ENCODE measurements around the gene HS3ST4. TPM values are rescaled to one million over a fixed set of nuclear protein-coding genes. Genes with fewer than 3 reads are reported as not detected.

Gene HS3ST4
- total and polyA plus RNA-seq, 2 experiments from 2014 or later: 0.44 to 2.1 TPM

DNA sequence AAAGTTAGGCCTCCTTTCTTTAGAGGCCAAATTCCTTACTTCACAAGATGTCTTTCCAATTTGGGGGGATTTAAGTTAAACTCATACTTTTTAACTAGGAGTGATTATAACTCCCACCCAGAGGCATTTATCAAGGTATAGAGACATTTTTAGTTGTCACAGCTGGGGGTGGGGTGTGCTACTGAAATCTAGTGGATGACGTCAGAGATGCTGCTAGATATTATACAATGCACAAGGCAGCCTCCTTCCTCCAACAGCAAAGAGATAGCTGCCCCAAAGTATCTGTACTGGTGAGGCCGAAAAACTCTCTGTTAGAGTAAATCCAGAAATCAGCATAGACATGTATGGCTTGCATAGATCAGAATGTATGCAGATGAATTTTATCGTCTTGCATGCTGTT lies 324.0 kb downstream of the HS3ST4 start (continued):
- TF ChIP-seq STAT1 (IDR thresholded peaks at IDR 0.05; ENCODE audit: unreplicated experiment): no peak
- TF ChIP-seq JUNB (IDR thresholded peaks at IDR 0.05; ENCODE audit: unreplicated experiment): no peak

DNA sequence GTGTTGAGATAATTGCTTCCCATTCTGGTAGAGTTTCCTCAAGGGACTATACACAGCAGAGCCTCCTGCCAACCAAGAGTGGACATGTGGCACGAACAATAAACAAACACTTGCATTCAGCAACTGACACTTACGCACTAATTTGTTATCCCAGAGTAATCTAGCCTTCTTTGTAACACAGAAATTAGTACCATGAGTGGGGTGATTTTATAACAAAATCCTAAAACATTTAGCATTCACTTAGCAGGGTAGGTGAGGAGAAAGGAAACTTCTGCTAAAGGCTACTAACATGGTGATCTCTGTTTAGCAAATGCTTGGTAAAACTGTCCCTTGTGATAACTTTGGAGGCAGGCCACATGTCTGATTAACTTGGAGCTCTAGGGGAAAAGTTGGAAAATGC lies 325.2 kb downstream of the HS3ST4 start:
- no peak overlapping the region for H3K4me3 ChIP-seq
- peaks cover 5% of the 10 kb centered on the region; the same call in 1 of the 2 replicates for H3K4me1 ChIP-seq (ENCODE audit: insufficient read depth)
- H3K9me2 ChIP-seq (ENCODE audit: insufficient read depth): no peaks in the 10 kb centered on the region
- Mint-ChIP-seq H3K4me3 (no peak overlapping the region), H3K27me3 (ENCODE audit: insufficient read depth, low read depth, poor library complexity) (peaks cover 2% of the 10 kb centered on the region), H3K4me1 (peaks cover 11% of the 10 kb centered on the region), H3K27ac (no peak overlapping the region), H3K36me3 (ENCODE audit: low read depth) (peaks cover 28% of the 10 kb centered on the region), H3K9me3 (peaks cover 83% of the 10 kb centered on the region)
- H3K27me3 ChIP-seq (ENCODE audit: insufficient read depth): no peaks in the 10 kb centered on the region
- no peak overlapping the region for H3K27ac ChIP-seq (ENCODE audit: low read depth)
- H2AFZ ChIP-seq: no peak overlapping the region
- H3K4me2 ChIP-seq: no peak overlapping the region
- TF ChIP-seq, protein P1, sequence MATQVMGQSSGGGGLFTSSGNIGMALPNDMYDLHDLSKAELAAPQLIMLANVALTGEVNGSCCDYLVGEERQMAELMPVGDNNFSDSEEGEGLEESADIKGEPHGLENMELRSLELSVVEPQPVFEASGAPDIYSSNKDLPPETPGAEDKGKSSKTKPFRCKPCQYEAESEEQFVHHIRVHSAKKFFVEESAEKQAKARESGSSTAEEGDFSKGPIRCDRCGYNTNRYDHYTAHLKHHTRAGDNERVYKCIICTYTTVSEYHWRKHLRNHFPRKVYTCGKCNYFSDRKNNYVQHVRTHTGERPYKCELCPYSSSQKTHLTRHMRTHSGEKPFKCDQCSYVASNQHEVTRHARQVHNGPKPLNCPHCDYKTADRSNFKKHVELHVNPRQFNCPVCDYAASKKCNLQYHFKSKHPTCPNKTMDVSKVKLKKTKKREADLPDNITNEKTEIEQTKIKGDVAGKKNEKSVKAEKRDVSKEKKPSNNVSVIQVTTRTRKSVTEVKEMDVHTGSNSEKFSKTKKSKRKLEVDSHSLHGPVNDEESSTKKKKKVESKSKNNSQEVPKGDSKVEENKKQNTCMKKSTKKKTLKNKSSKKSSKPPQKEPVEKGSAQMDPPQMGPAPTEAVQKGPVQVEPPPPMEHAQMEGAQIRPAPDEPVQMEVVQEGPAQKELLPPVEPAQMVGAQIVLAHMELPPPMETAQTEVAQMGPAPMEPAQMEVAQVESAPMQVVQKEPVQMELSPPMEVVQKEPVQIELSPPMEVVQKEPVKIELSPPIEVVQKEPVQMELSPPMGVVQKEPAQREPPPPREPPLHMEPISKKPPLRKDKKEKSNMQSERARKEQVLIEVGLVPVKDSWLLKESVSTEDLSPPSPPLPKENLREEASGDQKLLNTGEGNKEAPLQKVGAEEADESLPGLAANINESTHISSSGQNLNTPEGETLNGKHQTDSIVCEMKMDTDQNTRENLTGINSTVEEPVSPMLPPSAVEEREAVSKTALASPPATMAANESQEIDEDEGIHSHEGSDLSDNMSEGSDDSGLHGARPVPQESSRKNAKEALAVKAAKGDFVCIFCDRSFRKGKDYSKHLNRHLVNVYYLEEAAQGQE (IDR thresholded peaks at IDR 0.05; ENCODE audit: unreplicated experiment): no peak
- TF ChIP-seq JUNB (IDR thresholded peaks at IDR 0.05; ENCODE audit: unreplicated experiment): no peak
- TF ChIP-seq, protein P2, sequence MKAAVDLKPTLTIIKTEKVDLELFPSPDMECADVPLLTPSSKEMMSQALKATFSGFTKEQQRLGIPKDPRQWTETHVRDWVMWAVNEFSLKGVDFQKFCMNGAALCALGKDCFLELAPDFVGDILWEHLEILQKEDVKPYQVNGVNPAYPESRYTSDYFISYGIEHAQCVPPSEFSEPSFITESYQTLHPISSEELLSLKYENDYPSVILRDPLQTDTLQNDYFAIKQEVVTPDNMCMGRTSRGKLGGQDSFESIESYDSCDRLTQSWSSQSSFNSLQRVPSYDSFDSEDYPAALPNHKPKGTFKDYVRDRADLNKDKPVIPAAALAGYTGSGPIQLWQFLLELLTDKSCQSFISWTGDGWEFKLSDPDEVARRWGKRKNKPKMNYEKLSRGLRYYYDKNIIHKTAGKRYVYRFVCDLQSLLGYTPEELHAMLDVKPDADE (IDR thresholded peaks at IDR 0.05): no peak
- no peak for TF ChIP-seq ZNF331 (CRISPR knock-in tag; IDR thresholded peaks at IDR 0.05; ENCODE audit: low read depth)
- no peak for TF ChIP-seq EZH2phosphoT487 (IDR thresholded peaks at IDR 0.05; ENCODE audit: unreplicated experiment)
- TF ChIP-seq, protein P3, sequence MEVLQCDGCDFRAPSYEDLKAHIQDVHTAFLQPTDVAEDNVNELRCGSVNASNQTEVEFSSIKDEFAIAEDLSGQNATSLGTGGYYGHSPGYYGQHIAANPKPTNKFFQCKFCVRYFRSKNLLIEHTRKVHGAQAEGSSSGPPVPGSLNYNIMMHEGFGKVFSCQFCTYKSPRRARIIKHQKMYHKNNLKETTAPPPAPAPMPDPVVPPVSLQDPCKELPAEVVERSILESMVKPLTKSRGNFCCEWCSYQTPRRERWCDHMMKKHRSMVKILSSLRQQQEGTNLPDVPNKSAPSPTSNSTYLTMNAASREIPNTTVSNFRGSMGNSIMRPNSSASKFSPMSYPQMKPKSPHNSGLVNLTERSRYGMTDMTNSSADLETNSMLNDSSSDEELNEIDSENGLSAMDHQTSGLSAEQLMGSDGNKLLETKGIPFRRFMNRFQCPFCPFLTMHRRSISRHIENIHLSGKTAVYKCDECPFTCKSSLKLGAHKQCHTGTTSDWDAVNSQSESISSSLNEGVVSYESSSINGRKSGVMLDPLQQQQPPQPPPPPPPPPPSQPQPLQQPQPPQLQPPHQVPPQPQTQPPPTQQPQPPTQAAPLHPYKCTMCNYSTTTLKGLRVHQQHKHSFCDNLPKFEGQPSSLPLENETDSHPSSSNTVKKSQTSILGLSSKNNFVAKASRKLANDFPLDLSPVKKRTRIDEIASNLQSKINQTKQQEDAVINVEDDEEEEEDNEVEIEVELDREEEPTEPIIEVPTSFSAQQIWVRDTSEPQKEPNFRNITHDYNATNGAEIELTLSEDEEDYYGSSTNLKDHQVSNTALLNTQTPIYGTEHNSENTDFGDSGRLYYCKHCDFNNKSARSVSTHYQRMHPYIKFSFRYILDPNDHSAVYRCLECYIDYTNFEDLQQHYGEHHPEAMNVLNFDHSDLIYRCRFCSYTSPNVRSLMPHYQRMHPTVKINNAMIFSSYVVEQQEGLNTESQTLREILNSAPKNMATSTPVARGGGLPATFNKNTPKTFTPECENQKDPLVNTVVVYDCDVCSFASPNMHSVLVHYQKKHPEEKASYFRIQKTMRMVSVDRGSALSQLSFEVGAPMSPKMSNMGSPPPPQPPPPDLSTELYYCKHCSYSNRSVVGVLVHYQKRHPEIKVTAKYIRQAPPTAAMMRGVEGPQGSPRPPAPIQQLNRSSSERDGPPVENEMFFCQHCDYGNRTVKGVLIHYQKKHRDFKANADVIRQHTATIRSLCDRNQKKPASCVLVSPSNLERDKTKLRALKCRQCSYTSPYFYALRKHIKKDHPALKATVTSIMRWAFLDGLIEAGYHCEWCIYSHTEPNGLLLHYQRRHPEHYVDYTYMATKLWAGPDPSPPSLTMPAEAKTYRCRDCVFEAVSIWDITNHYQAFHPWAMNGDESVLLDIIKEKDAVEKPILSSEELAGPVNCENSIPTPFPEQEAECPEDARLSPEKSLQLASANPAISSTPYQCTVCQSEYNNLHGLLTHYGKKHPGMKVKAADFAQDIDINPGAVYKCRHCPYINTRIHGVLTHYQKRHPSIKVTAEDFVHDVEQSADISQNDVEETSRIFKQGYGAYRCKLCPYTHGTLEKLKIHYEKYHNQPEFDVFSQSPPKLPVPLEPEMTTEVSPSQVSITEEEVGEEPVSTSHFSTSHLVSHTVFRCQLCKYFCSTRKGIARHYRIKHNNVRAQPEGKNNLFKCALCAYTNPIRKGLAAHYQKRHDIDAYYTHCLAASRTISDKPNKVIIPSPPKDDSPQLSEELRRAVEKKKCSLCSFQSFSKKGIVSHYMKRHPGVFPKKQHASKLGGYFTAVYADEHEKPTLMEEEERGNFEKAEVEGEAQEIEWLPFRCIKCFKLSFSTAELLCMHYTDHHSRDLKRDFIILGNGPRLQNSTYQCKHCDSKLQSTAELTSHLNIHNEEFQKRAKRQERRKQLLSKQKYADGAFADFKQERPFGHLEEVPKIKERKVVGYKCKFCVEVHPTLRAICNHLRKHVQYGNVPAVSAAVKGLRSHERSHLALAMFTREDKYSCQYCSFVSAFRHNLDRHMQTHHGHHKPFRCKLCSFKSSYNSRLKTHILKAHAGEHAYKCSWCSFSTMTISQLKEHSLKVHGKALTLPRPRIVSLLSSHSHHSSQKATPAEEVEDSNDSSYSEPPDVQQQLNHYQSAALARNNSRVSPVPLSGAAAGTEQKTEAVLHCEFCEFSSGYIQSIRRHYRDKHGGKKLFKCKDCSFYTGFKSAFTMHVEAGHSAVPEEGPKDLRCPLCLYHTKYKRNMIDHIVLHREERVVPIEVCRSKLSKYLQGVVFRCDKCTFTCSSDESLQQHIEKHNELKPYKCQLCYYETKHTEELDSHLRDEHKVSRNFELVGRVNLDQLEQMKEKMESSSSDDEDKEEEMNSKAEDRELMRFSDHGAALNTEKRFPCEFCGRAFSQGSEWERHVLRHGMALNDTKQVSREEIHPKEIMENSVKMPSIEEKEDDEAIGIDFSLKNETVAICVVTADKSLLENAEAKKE (CRISPR knock-in tag; IDR thresholded peaks at IDR 0.05): no peak
- TF ChIP-seq, protein P4, sequence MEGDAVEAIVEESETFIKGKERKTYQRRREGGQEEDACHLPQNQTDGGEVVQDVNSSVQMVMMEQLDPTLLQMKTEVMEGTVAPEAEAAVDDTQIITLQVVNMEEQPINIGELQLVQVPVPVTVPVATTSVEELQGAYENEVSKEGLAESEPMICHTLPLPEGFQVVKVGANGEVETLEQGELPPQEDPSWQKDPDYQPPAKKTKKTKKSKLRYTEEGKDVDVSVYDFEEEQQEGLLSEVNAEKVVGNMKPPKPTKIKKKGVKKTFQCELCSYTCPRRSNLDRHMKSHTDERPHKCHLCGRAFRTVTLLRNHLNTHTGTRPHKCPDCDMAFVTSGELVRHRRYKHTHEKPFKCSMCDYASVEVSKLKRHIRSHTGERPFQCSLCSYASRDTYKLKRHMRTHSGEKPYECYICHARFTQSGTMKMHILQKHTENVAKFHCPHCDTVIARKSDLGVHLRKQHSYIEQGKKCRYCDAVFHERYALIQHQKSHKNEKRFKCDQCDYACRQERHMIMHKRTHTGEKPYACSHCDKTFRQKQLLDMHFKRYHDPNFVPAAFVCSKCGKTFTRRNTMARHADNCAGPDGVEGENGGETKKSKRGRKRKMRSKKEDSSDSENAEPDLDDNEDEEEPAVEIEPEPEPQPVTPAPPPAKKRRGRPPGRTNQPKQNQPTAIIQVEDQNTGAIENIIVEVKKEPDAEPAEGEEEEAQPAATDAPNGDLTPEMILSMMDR (conservative IDR thresholded peaks at IDR 0.05; ENCODE audit: low read depth in 2 of 2): no peak
- no peaks in the 10 kb centered on the region for H3F3A ChIP-seq (replicated peaks; ENCODE audit: low read depth)
- H3K79me2 ChIP-seq (replicated peaks; ENCODE audit: insufficient read depth): no peaks in the 10 kb centered on the region
- no peak for ATAC-seq
- peaks cover 5% of the 10 kb centered on the region; the same call in 1 of the 2 replicates for H3K36me3 ChIP-seq (ENCODE audit: insufficient read depth)
- DNase-seq (ENCODE audit: low spot score): no peak
- H4K20me1 ChIP-seq (replicated peaks; ENCODE audit: insufficient read depth): no peaks in the 10 kb centered on the region
